IPS-18a (cell line): ENCODE results near the gene ABLIM2.

Source experiments
- H3K27ac ChIP-seq: one replicate; pipeline ENCODE4 v1.5.1; 2013; ENCODE audit warnings: low read length
- H3K27me3 ChIP-seq: one replicate; pipeline ENCODE4 v1.6.1; 2013; ENCODE audit warnings: mild to moderate bottlenecking, low read length; ENCODE audit not compliant: control insufficient read depth, insufficient read depth
- H3K36me3 ChIP-seq: one replicate; pipeline ENCODE4 v1.6.1; 2013; ENCODE audit warnings: low read depth, low read length; ENCODE audit not compliant: control insufficient read depth
- H3K4me1 ChIP-seq: one replicate; pipeline ENCODE4 v1.6.1; 2013; ENCODE audit warnings: low read depth, low read length; ENCODE audit not compliant: control insufficient read depth
- H3K4me3 ChIP-seq: one replicate; pipeline ENCODE4 v1.5.1; 2013; ENCODE audit warnings: low read length
- H3K9ac ChIP-seq: one replicate; pipeline ENCODE4 v1.6.1; 2013; ENCODE audit warnings: mild to moderate bottlenecking, low read length, moderate library complexity
- H3K9me3 ChIP-seq: one replicate; pipeline ENCODE4 v1.6.1; 2013; ENCODE audit warnings: low read depth, low read length; ENCODE audit not compliant: control insufficient read depth

ABLIM2 gene

GRCh38 chr4:8109406-8110065 lies 49.1 kb downstream of the ABLIM2 start:
- Histone ChIP-seq H3K27me3 (no peaks in the 10 kb centered on the region), H3K9ac (peak overlapping the region; percentile 50), H3K4me3 (no peak overlapping the region), H3K9me3 (no peaks in the 10 kb centered on the region), H3K4me1 (peaks cover 32% of the 10 kb centered on the region), H3K36me3 (no peaks in the 10 kb centered on the region), H3K27ac (peak overlapping the region; percentile 90)

GRCh38 chr4:8108991-8109390 lies 49.6 kb downstream of the ABLIM2 start:
- Histone ChIP-seq H3K27ac (no peak overlapping the region), H3K9me3 (no peaks in the 10 kb centered on the region), H3K4me1 (peaks cover 32% of the 10 kb centered on the region), H3K9ac (no peak overlapping the region), H3K4me3 (no peak overlapping the region), H3K27me3 (no peaks in the 10 kb centered on the region), H3K36me3 (no peaks in the 10 kb centered on the region)

GRCh38 chr4:8108261-8108660 lies 50.4 kb downstream of the ABLIM2 start:
- Histone ChIP-seq H3K27ac (no peak overlapping the region), H3K27me3 (no peaks in the 10 kb centered on the region)

GRCh38 chr4:8107146-8107657 lies 51.4 kb downstream of the ABLIM2 start:
- Histone ChIP-seq H3K9me3 (no peaks in the 10 kb centered on the region), H3K36me3 (no peaks in the 10 kb centered on the region), H3K27ac (no peak overlapping the region), H3K4me1 (peaks cover 32% of the 10 kb centered on the region), H3K4me3 (no peak overlapping the region), H3K27me3 (no peaks in the 10 kb centered on the region), H3K9ac (no peak overlapping the region)

More at GRCh38 chr4:8108261-8108660, 50.4 kb downstream of the ABLIM2 start:
- H3K4me3 ChIP-seq: no peak overlapping the region
- H3K36me3 ChIP-seq: no peaks in the 10 kb centered on the region
- no peaks in the 10 kb centered on the region for H3K9me3 ChIP-seq
- H3K4me1 ChIP-seq: peaks cover 39% of the 10 kb centered on the region
- no peak overlapping the region for H3K9ac ChIP-seq

- no peak overlapping the region for H3K27ac ChIP-seq
- H3K27me3 ChIP-seq: no peaks in the 10 kb centered on the region
- no peak overlapping the region for H3K4me3 ChIP-seq
- no peaks in the 10 kb centered on the region for H3K36me3 ChIP-seq
- H3K9ac ChIP-seq: no peak overlapping the region
- peaks cover 28% of the 10 kb centered on the region for H3K4me1 ChIP-seq
- no peaks in the 10 kb centered on the region for H3K9me3 ChIP-seq
Observed at GRCh38 chr4:8106451-8107025, 52.1 kb downstream of the ABLIM2 start.

- H3K9ac ChIP-seq: no peak overlapping the region
- no peaks in the 10 kb centered on the region for H3K36me3 ChIP-seq
- no peaks in the 10 kb centered on the region for H3K9me3 ChIP-seq
- H3K4me1 ChIP-seq: peaks cover 21% of the 10 kb centered on the region
- H3K27ac ChIP-seq: no peak overlapping the region
- no peaks in the 10 kb centered on the region for H3K27me3 ChIP-seq
- no peak overlapping the region for H3K4me3 ChIP-seq
Observed at GRCh38 chr4:8105306-8106100, 53.1 kb downstream of the ABLIM2 start.

GRCh38 chr4:8104491-8105305 lies 53.9 kb downstream of the ABLIM2 start:
- H3K9ac ChIP-seq: no peak overlapping the region

GRCh38 chr4:8103421-8104390 lies 54.9 kb downstream of the ABLIM2 start:
- Histone ChIP-seq H3K36me3 (no peaks in the 10 kb centered on the region), H3K9me3 (no peaks in the 10 kb centered on the region), H3K27ac (no peak overlapping the region), H3K4me1 (peaks cover 12% of the 10 kb centered on the region), H3K4me3 (no peak overlapping the region), H3K27me3 (no peaks in the 10 kb centered on the region), H3K9ac (no peak overlapping the region)

More at GRCh38 chr4:8104491-8105305, 53.9 kb downstream of the ABLIM2 start:
- no peaks in the 10 kb centered on the region for H3K36me3 ChIP-seq
- no peaks in the 10 kb centered on the region for H3K9me3 ChIP-seq
- H3K27ac ChIP-seq: no peak overlapping the region
- H3K27me3 ChIP-seq: no peaks in the 10 kb centered on the region
- no peak overlapping the region for H3K4me3 ChIP-seq
- peaks cover 15% of the 10 kb centered on the region for H3K4me1 ChIP-seq

GRCh38 chr4:8102831-8103230 lies 55.8 kb downstream of the ABLIM2 start:
- Histone ChIP-seq H3K9me3 (no peaks in the 10 kb centered on the region), H3K9ac (no peak overlapping the region), H3K4me1 (peaks cover 12% of the 10 kb centered on the region), H3K27ac (no peak overlapping the region), H3K27me3 (no peaks in the 10 kb centered on the region), H3K4me3 (no peak overlapping the region), H3K36me3 (no peaks in the 10 kb centered on the region)

- Histone ChIP-seq H3K36me3 (no peaks in the 10 kb centered on the region), H3K27ac (no peak overlapping the region), H3K4me1 (peaks cover 12% of the 10 kb centered on the region), H3K4me3 (no peak overlapping the region), H3K27me3 (no peaks in the 10 kb centered on the region), H3K9me3 (no peaks in the 10 kb centered on the region), H3K9ac (no peak overlapping the region)
Observed at GRCh38 chr4:8102076-8102355, 56.6 kb downstream of the ABLIM2 start.
